GM10248 (cell line): ENCODE results near the gene ITGB7.

Experiments
- CTCF ChIA-PET: fragments of 300-600 bp; sonication (Branson Sonifier 250); formaldehyde crosslinking; extraction: SDS; loops from one replicate; lab custom pipeline; 2021; ENCODE audit warnings: antibody characterized with exemption; lab: Yijun Ruan, JAX
- POLR2A ChIA-PET: fragments of 350-650 bp; sonication (Branson Sonifier 250); formaldehyde crosslinking; extraction: SDS; loops from one replicate; lab custom pipeline; 2020; ENCODE audit warnings: antibody characterized with exemption; lab: Yijun Ruan, JAX
- DNase-seq: peaks from one replicate; pipeline ENCODE4 v3.0.0; 2012; ENCODE audit errors: extremely low spot score
- CTCF ChIP-seq: IDR thresholded peaks from 2 replicates; pipeline ENCODE4 v1.5.1; 2012; ENCODE audit warnings: mild to moderate bottlenecking, low read depth; ENCODE audit errors: extremely low read depth, missing control alignments, control extremely low read depth

The ITGB7 gene

GRCh38 chr12:53193040-53193439 lies 14.0 kb downstream of the ITGB7 start:
- CTCF ChIA-PET = interaction anchor here (0.8 to 4.5 kb wide), 4 partner anchors 20 to 127 kb away, joined by 3 to 36 read pairs (median 6); no protein-coding TSS in a partner anchor
- POLR2A ChIA-PET = no interaction called here
- TF ChIP-seq CTCF = no peak
- no peak for DNase-seq

DNA sequence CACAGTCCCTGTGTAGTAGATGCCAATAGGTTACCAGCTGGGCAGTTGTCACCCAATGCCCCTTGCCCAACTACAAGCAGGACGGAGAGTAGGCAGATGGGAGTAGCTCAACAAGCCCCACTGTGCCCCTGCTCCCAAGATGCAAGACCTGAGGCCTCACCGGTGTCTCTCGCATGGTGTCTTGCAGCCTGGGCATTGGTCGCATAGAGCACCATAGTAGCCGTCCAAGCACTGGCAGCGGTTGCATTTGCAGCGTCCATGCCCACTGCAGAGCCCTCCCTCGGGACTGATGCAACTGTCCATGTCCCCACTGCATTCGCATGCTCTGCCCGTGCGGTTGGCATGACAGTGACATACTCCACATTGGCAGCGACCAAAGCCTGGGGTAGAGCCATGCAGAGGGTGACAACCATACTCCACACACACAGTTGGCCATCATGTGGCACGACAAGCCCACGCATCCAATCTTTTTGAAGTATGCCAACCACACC lies 14.5 kb downstream of the ITGB7 start:
- TF ChIP-seq CTCF = no peak
- no peak for DNase-seq
- ChIA-PET POLR2A (no interaction called here), CTCF (interaction anchor here (0.8 to 4.5 kb wide), 3 partner anchors 21 to 129 kb away, joined by 3 to 36 read pairs (median 7); partner anchors contain the start of gene AAAS)

DNA sequence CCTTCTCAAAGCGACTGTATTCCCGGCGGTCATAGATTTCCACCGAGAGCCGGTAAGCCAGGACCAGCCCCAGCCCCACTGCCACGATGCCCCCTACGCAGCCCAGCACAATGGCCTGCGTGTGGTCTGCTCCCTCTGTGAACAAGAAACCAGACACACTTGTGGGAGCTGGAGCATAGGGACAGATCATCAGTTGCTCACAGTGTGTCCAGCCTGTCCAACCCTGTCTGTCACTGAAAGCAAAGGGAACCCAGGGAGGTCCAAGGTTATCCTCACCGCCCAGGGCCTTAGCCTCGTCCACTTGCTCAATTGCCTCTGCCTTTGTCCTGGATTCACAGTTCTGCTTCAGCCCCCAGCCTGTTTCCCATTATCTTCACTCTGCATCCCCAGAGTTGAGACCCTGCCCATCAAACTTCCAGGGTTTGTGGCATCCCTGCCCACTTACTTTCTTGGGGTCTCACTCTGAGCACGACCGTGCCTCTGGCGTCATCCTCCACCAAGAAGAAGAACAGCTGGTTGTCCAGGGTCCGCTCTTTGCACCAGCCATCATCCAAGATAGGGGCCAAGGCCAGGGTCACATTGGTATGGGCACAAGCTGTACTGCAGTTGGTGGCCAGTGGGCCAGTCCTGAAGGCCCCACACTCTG lies 15.0 kb downstream of the ITGB7 start:
- DNase-seq = no peak
- TF ChIP-seq CTCF = no peak
- CTCF ChIA-PET = interaction anchor here (0.8 to 4.5 kb wide), 4 partner anchors 18 to 129 kb away, joined by 3 to 36 read pairs (median 5); partner anchors contain the start of gene AAAS
- POLR2A ChIA-PET = no interaction called here

DNA sequence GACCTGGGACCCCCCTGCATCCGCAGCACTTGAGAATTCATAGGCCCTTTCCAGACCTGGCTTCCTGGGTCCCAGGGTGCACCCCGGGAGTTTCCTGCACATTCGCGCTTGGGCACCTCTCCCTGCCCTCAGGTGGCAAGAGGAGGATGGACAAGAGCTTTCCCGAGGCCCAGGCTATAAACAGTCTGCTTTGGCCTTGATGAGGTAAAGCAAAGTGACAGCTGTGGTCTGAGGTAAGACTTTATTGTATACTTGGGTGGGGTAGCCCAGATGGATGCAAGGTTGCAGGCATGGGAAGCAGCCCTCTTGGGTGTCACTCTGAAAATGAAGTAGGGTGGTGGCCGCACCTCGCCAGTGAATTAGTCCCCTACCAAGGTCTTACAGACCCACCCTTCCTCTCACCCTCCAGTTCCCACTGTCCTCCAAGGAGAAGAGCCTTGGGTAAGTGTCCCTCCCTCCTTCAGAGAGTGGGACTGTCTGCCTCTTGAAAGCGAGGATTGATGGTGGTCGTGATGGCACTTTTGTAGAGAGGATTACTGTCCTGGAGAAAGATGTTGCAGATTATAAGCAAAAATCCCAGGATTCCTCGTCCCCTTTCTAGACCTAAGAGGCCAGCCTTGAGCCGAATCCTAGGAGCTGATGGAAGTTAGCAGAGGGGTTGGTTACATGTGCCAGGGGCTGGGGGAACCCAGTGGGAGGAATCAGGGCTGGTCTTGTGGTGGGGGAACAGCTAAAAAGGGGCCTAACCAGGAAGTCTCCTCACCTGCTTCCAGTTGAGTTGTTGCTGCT lies 15.8 kb downstream of the ITGB7 start:
- POLR2A ChIA-PET = no interaction called here
- no peak for TF ChIP-seq CTCF
- CTCF ChIA-PET = interaction anchor here (0.9 to 4.5 kb wide), 5 partner anchors 7 to 130 kb away, joined by 3 to 36 read pairs (median 5); partner anchors contain the start of genes AAAS, CSAD and ZNF740

GRCh38 chr12:53190108-53190729 lies 16.8 kb downstream of the ITGB7 start:
- ChIA-PET CTCF (interaction anchor here (0.6 to 4.5 kb wide), 12 partner anchors 8 to 131 kb away, joined by 3 to 36 read pairs (median 4); partner anchors contain the start of genes AAAS, CSAD, ITGB7 and ZNF740), POLR2A (interaction anchor here (0.7 kb wide), 1 partner anchor 124 kb away, joined by 3 read pairs; no protein-coding TSS in a partner anchor)
- DNase-seq = peak; percentile 61
- peak; percentile 76 for TF ChIP-seq CTCF

More for the DNA sequence above, 15.8 kb downstream of the ITGB7 start:
- no peak for DNase-seq
